Measurements from ENCODE around the gene TWIST2. TPM values are rescaled to one million over a fixed set of nuclear protein-coding genes. Genes with fewer than 3 reads are reported as not detected.

Gene TWIST2
- total and polyA plus RNA-seq, 10 of the 15 experiments (the other 5 are each of a cell fraction or from before 2014, with no cell fraction given) = not detected

DNA sequence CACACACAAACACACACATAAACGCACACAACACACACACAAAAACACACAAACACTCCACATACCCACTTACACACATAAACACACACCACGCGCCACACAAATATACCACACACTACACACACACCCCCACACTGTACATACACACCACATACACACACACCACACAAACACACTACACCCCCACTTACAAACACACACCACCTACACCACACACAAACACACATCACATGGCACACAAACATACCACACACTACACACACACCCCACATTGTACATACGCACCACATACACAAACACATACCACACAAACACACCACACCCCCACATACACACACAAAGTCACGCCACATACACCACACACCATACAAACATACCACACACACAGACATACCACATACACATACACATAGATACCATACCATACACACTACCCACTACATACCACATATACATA is 59.9 kb downstream of the TWIST2 start:
- Histone ChIP-seq H4K20me1 (ENCODE audit: control insufficient read depth, insufficient read depth) (no peaks in the 10 kb centered on the region), H3K27me3 (replicated peaks in 1 of 2; ENCODE audit: control insufficient read depth in 2 of 2, insufficient read depth in 2 of 2, low read length in 1 of 2) (no peaks in the 10 kb centered on the region), H3K4me1 (ENCODE audit: control insufficient read depth, insufficient read depth, low read length) (no peaks in the 10 kb centered on the region), H3K79me2 (ENCODE audit: control insufficient read depth, insufficient read depth, low read length) (no peaks in the 10 kb centered on the region), H3K36me3 (ENCODE audit: control insufficient read depth in 2 of 2, insufficient read depth in 2 of 2, low read length in 1 of 2) (no peaks in the 10 kb centered on the region), H2AFZ (ENCODE audit: control insufficient read depth, low read depth, low read length) (no peak overlapping the region), H3K9me3 (replicated peaks; ENCODE audit: control insufficient read depth, insufficient read depth, low read length) (no peaks in the 10 kb centered on the region; the same call in 2 of the 3 replicates), H3K4me3 (no peak overlapping the region), H3K9ac (ENCODE audit: control insufficient read depth, insufficient read depth, low read length) (no peak overlapping the region), H3K27ac (ENCODE audit: control insufficient read depth, insufficient read depth) (no peak overlapping the region), H3K4me2 (ENCODE audit: control insufficient read depth, insufficient read depth) (no peak overlapping the region)
- ChIA-PET SMC1A (ENCODE audit: uncharacterized antibody, unreplicated experiment) (no interaction called here), CTCF (no interaction called here), POLR2A (no interaction called here), RAD21 (ENCODE audit: unreplicated experiment) (no interaction called here)
- 71% methylated on average over 5 of the region's 5 CpGs for WGBS (ENCODE audit: insufficient coverage, insufficient replicate concordance, low lambda C conversion rate, missing lambda C conversion rate)
- no peak for ATAC-seq
- in situ Hi-C loops (cut with MboI) = no loop called here
- TF ChIP-seq CBFB (IDR thresholded peaks at IDR 0.05; ENCODE audit: low read depth) (no peak), SMC3 (IDR thresholded peaks at IDR 0.05; ENCODE audit: borderline replicate concordance, low read length) (no peak), RB1 (IDR thresholded peaks at IDR 0.05; ENCODE audit: borderline replicate concordance) (no peak)
- BruUV-seq (replicated peaks) = no TSS peak
- intact Hi-C loops (cut with micrococcal nuclease; ENCODE audit: unreplicated experiment) = no loop called here
- no peak for DNase-seq (ENCODE audit: low read depth, low spot score)
- no peak for FAIRE-seq

DNA sequence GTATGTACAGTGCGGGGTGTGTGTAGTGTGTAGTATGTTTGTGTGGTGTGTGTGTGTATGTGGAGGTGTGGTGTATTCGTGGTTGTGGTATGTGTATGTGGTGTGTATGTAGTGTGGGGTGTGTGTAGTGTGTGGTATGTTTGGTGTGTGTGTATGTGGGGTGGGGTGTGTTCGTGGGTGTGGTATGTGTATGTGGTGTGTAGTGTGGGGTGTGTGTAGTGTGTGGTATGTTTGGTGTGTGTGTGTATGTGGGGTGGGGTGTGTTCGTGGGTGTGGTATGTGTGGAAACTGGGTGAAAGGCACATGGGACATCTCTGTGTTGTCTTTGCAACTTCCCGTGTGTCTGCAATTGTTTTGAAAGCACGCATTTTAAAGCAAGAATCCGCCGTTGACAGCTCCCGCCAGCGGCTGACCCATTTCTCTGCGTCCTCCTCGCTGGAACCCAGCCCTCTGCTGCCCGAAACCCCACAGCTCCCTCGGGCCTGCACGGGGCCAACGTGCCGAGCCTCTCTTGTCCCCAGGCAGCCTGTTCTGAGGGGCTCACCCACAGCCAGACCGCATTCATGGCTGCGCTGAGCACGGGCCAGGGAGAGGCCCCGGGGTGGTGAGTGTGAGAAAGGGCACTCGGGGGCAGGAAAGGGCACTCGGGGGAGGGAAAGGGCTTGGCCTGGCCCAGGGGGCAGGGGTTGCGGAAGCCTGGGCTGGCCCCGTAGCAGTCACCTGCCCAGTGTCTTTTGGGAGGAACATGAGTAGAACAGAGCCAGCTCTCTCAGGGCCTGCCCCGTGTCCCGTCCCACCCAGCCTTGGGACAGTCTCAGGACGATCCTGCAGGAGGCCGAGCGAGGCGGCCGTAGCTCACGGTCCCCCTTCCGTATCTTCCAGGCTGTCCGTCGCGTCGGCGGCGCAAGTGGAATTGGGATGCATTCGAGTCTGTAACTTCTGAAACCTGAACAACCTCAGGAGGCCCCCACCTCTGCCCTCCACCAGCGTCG is 61.4 kb downstream of the TWIST2 start:
- intact Hi-C loops (cut with micrococcal nuclease; ENCODE audit: unreplicated experiment) (no loop called here), in situ Hi-C loops (cut with MboI) (no loop called here)
- Histone ChIP-seq H3K4me3 (no peak overlapping the region), H3K9me3 (replicated peaks; ENCODE audit: control insufficient read depth, insufficient read depth, low read length) (no peaks in the 10 kb centered on the region; the same call in 2 of the 3 replicates), H3K4me1 (ENCODE audit: control insufficient read depth, insufficient read depth, low read length) (no peaks in the 10 kb centered on the region), H4K20me1 (ENCODE audit: control insufficient read depth, insufficient read depth) (no peaks in the 10 kb centered on the region), H2AFZ (ENCODE audit: control insufficient read depth, low read depth, low read length) (no peak overlapping the region), H3K4me2 (ENCODE audit: control insufficient read depth, insufficient read depth) (no peak overlapping the region), H3K79me2 (ENCODE audit: control insufficient read depth, insufficient read depth, low read length) (no peaks in the 10 kb centered on the region), H3K36me3 (ENCODE audit: control insufficient read depth in 2 of 2, insufficient read depth in 2 of 2, low read length in 1 of 2) (no peaks in the 10 kb centered on the region), H3K9ac (ENCODE audit: control insufficient read depth, insufficient read depth, low read length) (no peak overlapping the region), H3K27ac (ENCODE audit: control insufficient read depth, insufficient read depth) (no peak overlapping the region), H3K27me3 (replicated peaks in 1 of 2; ENCODE audit: control insufficient read depth in 2 of 2, insufficient read depth in 2 of 2, low read length in 1 of 2) (no peaks in the 10 kb centered on the region)
- POLR2A ChIA-PET = no interaction called here
- DNase-seq (ENCODE audit: low read depth, low spot score) (no peak), ATAC-seq (no peak), FAIRE-seq (no peak)
- BruUV-seq (replicated peaks) = no TSS peak
- CTCF ChIA-PET = no interaction called here
- RAD21 ChIA-PET (ENCODE audit: unreplicated experiment) = no interaction called here
- 64% methylated on average over 30 of the region's 43 CpGs for WGBS (ENCODE audit: insufficient coverage, insufficient replicate concordance, low lambda C conversion rate, missing lambda C conversion rate)
- SMC1A ChIA-PET (ENCODE audit: uncharacterized antibody, unreplicated experiment) = no interaction called here
- TF ChIP-seq ZNF384 (IDR thresholded peaks at IDR 0.05; ENCODE audit: borderline replicate concordance, low read depth, low read length) = no peak
- TF ChIP-seq HDGF (IDR thresholded peaks at IDR 0.05) = no peak
- no peak for TF ChIP-seq ZBED1 (IDR thresholded peaks at IDR 0.05; ENCODE audit: borderline replicate concordance)
- TF ChIP-seq, protein P1, sequence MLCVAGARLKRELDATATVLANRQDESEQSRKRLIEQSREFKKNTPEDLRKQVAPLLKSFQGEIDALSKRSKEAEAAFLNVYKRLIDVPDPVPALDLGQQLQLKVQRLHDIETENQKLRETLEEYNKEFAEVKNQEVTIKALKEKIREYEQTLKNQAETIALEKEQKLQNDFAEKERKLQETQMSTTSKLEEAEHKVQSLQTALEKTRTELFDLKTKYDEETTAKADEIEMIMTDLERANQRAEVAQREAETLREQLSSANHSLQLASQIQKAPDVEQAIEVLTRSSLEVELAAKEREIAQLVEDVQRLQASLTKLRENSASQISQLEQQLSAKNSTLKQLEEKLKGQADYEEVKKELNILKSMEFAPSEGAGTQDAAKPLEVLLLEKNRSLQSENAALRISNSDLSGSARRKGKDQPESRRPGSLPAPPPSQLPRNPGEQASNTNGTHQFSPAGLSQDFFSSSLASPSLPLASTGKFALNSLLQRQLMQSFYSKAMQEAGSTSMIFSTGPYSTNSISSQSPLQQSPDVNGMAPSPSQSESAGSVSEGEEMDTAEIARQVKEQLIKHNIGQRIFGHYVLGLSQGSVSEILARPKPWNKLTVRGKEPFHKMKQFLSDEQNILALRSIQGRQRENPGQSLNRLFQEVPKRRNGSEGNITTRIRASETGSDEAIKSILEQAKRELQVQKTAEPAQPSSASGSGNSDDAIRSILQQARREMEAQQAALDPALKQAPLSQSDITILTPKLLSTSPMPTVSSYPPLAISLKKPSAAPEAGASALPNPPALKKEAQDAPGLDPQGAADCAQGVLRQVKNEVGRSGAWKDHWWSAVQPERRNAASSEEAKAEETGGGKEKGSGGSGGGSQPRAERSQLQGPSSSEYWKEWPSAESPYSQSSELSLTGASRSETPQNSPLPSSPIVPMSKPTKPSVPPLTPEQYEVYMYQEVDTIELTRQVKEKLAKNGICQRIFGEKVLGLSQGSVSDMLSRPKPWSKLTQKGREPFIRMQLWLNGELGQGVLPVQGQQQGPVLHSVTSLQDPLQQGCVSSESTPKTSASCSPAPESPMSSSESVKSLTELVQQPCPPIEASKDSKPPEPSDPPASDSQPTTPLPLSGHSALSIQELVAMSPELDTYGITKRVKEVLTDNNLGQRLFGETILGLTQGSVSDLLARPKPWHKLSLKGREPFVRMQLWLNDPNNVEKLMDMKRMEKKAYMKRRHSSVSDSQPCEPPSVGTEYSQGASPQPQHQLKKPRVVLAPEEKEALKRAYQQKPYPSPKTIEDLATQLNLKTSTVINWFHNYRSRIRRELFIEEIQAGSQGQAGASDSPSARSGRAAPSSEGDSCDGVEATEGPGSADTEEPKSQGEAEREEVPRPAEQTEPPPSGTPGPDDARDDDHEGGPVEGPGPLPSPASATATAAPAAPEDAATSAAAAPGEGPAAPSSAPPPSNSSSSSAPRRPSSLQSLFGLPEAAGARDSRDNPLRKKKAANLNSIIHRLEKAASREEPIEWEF (IDR thresholded peaks at IDR 0.05; ENCODE audit: insufficient replicate concordance, low read depth, low read length) = no peak
- TF ChIP-seq, protein P2, sequence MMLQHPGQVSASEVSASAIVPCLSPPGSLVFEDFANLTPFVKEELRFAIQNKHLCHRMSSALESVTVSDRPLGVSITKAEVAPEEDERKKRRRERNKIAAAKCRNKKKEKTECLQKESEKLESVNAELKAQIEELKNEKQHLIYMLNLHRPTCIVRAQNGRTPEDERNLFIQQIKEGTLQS (IDR thresholded peaks at IDR 0.05; ENCODE audit: borderline replicate concordance, extremely low read depth, low read depth, low read length) = no peak
- TF ChIP-seq HDAC2 (IDR thresholded peaks at IDR 0.05) = no peak
- no peak for TF ChIP-seq NFYB (IDR thresholded peaks at IDR 0.05; ENCODE audit: insufficient read depth, low read depth, low read length)
- no peak for TF ChIP-seq ZNF622 (IDR thresholded peaks at IDR 0.05)
- no peak for TF ChIP-seq PAX5 (IDR thresholded peaks at IDR 0.05; ENCODE audit: borderline replicate concordance, low read depth, low read length)
